ENCODE results near the gene ZFP1.

ZFP1 gene

GRCh38 chr16:75148311-75149195, at the start of gene ZFP1:
Gene ZFP1 (plus strand): TSS chr16:75148524. CDS start chr16:75152952, 4,428 bp downstream.
- peak; percentile 99 for DNase-seq

GRCh38 chr16:75099075-75099667, 49.2 kb upstream of the ZFP1 start:
- no peak for DNase-seq

- DNase-seq, result no peak
Measured at GRCh38 chr16:75099738-75100602, 48.4 kb upstream of the ZFP1 start.

- DNase-seq, result no peak
Measured at GRCh38 chr16:75100603-75100990, 47.7 kb upstream of the ZFP1 start.

- DNase-seq, result no peak
Measured at GRCh38 chr16:75101635-75102034, 46.7 kb upstream of the ZFP1 start.

GRCh38 chr16:75102595-75102994, 45.7 kb upstream of the ZFP1 start:
- DNase-seq, result no peak

GRCh38 chr16:75103994-75104393, 44.3 kb upstream of the ZFP1 start:
- no peak for DNase-seq

GRCh38 chr16:75104836-75105235, 43.5 kb upstream of the ZFP1 start:
- DNase-seq, result no peak

GRCh38 chr16:75105306-75106061, 42.8 kb upstream of the ZFP1 start:
- no peak for DNase-seq

- no peak for DNase-seq
Measured at GRCh38 chr16:75106351-75107274, 41.7 kb upstream of the ZFP1 start.

GRCh38 chr16:75107505-75107904, 40.8 kb upstream of the ZFP1 start:
- DNase-seq, result no peak

GRCh38 chr16:75108792-75109731, 39.3 kb upstream of the ZFP1 start:
- DNase-seq, result no peak

- DNase-seq, result no peak
Measured at GRCh38 chr16:75109732-75110243, 38.5 kb upstream of the ZFP1 start.

- DNase-seq, result peak; percentile 97
Measured at GRCh38 chr16:75110637-75111513, 37.4 kb upstream of the ZFP1 start.

GRCh38 chr16:75111514-75111940, 36.8 kb upstream of the ZFP1 start:
- DNase-seq, result no peak

GRCh38 chr16:75111961-75112733, 36.2 kb upstream of the ZFP1 start:
- no peak for DNase-seq

- DNase-seq, result no peak
Measured at GRCh38 chr16:75112734-75113491, 35.4 kb upstream of the ZFP1 start.
